ENCODE measurements around the gene METTL6. TPM values are rescaled to one million over a fixed set of nuclear protein-coding genes. Genes with fewer than 3 reads are reported as not detected.
A peak's percentile ranks its signal among the peaks of the same experiment; 100 is the strongest.

METTL6 gene
- total and polyA plus RNA-seq, 7 donors: 6.5 to 18.5 (median 8.1) TPM

- Histone ChIP-seq H3K27me3 (ENCODE audit: insufficient read depth in 3 of 3, low read length in 2 of 3) (no peaks in the 10 kb centered on the region), H3K36me3 (ENCODE audit: insufficient read depth in 1 of 2, low read depth in 1 of 2) (no peaks in the 10 kb centered on the region), H3K4me1 (no peaks in the 10 kb centered on the region), H3K27ac (no peak overlapping the region), H3K4me3 (no peak overlapping the region), H3K9me3 (no peaks in the 10 kb centered on the region)
- ATAC-seq: no peak
- DNase-seq: no peak
- WGBS, 3 donors: 72 to 79% (median 72%) methylated on average over 6 of the region's 6 CpGs
- intact Hi-C loops (cut with DNase I): loop anchor here (5.0 to 10.0 kb wide), 2 partner anchors 266 to 274 kb away; no protein-coding TSS in a partner anchor
- no peak for TF ChIP-seq CTCF (IDR thresholded peaks at IDR 0.05)
Measured at GRCh38 chr3:15380980-15381890, 46.1 kb downstream of the METTL6 start.

GRCh38 chr3:15377961-15378791 is 49.2 kb downstream of the METTL6 start:
- Histone ChIP-seq H3K9me3 (no peaks in the 10 kb centered on the region), H3K27ac (peak overlapping the region; percentile 62), H3K4me1 (no peaks in the 10 kb centered on the region), H3K36me3 (ENCODE audit: insufficient read depth in 1 of 2, low read depth in 1 of 2) (no peaks in the 10 kb centered on the region), H3K4me3 (peak overlapping the region; percentile 43), H3K27me3 (ENCODE audit: insufficient read depth in 3 of 3, low read length in 2 of 3) (no peaks in the 10 kb centered on the region)
- intact Hi-C loops (cut with DNase I): loop anchor here (1.0 to 5.0 kb wide), 4 partner anchors 46 to 176 kb away; partner anchors contain the start of gene SH3BP5 (in 2 of the 2)
- 24 to 29% (median 26%) methylated on average over 16 of the region's 16 CpGs for WGBS, 3 donors
- TF ChIP-seq CTCF (IDR thresholded peaks at IDR 0.05): peak; percentile 83
- DNase-seq: peak; percentile 93 to 96
- peak; percentile 98 to 100 (median 100) for ATAC-seq

- Histone ChIP-seq H3K4me3 (no peak overlapping the region), H3K27ac (no peak overlapping the region), H3K9me3 (no peaks in the 10 kb centered on the region), H3K36me3 (ENCODE audit: insufficient read depth in 1 of 2, low read depth in 1 of 2) (no peaks in the 10 kb centered on the region), H3K27me3 (ENCODE audit: insufficient read depth in 3 of 3, low read length in 2 of 3) (no peaks in the 10 kb centered on the region), H3K4me1 (no peaks in the 10 kb centered on the region)
- TF ChIP-seq CTCF (IDR thresholded peaks at IDR 0.05): no peak
- no peak for ATAC-seq
- WGBS, 3 donors: 94 to 95% (median 95%) methylated on average over 22 of the region's 22 CpGs
- intact Hi-C loops (cut with DNase I): loop anchor here (5.0 kb wide), 2 partner anchors 43 to 173 kb away; partner anchors contain the start of gene SH3BP5 (in 2 of the 2)
- no peak for DNase-seq
Measured at GRCh38 chr3:15375461-15376000, 51.8 kb downstream of the METTL6 start.

GRCh38 chr3:15372918-15373317 is 54.4 kb downstream of the METTL6 start:
- Histone ChIP-seq H3K4me1 (no peaks in the 10 kb centered on the region), H3K9me3 (no peaks in the 10 kb centered on the region), H3K4me3 (no peak overlapping the region), H3K36me3 (ENCODE audit: insufficient read depth in 1 of 2, low read depth in 1 of 2) (no peaks in the 10 kb centered on the region), H3K27me3 (ENCODE audit: insufficient read depth in 3 of 3, low read length in 2 of 3) (no peaks in the 10 kb centered on the region), H3K27ac (no peak overlapping the region)
- intact Hi-C loops (cut with DNase I): no loop called here
- TF ChIP-seq CTCF (IDR thresholded peaks at IDR 0.05): no peak
- WGBS, 3 donors: 83 to 90% (median 86%) methylated on average over 4 of the region's 4 CpGs
- ATAC-seq: no peak
- DNase-seq: no peak
